LHCN-M2 (cell line): ENCODE measurements around the gene KRCC1. TPM values are rescaled to one million over a fixed set of nuclear protein-coding genes. Genes with fewer than 3 reads are reported as not detected.

Experiments used
- DNase-seq: peaks from one replicate; pipeline ENCODE4 v3.0.0-alpha.2; 2012; ENCODE audit warnings: low read depth
- polyA plus RNA-seq: library from polyadenylated mRNA; unstranded; fragments of >200 nt; gene quantifications from one replicate; pipeline ENCODE4 v1.2.1, GENCODE V29; 2012; ENCODE audit warnings: missing spikeins
- total RNA-seq: library from RNA; depleted of rRNA; stranded (reverse); fragments of >200 nt; gene quantifications from 2 replicates; pipeline ENCODE4 v1.2.3, GENCODE V29; 2014; rRNA removed

KRCC1 gene
- total RNA-seq = 33.9 and 35.7 TPM in 2 replicates
- 19.3 TPM for polyA plus RNA-seq

DNA sequence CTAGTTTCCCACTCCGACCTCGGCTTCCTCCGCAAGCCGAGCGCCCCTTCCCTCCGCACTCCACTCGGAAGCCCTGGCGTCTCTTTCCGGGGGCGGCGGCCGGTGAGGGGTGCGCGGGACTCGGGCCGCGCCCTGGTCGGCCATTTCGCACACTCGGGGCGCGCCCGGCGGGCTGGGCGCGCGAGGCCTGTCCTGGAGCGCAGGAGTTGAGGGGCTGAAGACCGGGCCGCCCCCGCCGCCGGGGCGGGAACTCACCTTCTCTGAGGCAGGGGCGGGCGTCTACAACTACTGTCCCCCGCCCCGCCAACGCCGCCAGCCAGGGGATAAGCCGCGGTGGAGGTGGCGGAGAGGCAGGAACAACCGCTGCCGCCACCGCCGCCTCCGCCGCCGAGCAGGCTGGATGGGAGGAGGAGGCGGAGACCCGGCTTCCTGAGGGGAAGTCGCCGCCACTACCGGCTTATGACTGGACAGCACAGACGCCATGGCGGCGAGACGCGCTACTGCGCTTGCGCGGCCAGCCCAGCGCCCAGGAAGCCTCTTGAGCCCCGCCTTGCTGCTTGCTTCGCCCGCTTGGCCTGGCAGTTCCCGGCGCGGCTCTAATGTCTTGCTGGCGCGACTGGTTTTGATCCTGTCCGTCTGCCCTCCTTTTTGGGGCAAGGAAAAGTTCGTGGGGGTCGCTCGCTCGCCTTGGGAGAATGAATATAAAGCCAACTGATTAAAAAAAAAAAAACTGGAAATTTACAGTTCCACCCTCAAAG is at the start of gene KRCC1:
Gene KRCC1, minus strand, starts transcription at position 413 of the 758 bp plus-strand sequence. CDS start 27,220 bp downstream, outside the sequence.
- DNase-seq = peak; percentile 93

DNA sequence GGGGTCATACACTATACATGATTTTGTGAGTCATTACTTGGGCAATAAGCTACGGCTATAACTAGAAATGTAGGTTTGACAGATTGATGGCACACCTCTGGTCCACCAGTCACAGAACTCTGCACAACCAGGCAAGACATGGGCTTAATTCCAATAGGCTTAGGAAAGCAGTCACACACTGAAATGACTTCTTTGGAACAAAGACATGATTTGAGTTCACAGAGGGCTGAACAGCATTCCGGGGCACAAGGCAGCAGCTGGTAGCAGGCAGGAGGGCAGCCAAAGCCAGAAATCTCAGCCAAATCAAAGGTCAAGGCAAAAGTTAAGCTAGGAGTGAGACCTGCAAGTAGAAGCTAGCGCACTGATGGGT is 44.9 kb upstream of the KRCC1 start:
- DNase-seq = no peak

DNA sequence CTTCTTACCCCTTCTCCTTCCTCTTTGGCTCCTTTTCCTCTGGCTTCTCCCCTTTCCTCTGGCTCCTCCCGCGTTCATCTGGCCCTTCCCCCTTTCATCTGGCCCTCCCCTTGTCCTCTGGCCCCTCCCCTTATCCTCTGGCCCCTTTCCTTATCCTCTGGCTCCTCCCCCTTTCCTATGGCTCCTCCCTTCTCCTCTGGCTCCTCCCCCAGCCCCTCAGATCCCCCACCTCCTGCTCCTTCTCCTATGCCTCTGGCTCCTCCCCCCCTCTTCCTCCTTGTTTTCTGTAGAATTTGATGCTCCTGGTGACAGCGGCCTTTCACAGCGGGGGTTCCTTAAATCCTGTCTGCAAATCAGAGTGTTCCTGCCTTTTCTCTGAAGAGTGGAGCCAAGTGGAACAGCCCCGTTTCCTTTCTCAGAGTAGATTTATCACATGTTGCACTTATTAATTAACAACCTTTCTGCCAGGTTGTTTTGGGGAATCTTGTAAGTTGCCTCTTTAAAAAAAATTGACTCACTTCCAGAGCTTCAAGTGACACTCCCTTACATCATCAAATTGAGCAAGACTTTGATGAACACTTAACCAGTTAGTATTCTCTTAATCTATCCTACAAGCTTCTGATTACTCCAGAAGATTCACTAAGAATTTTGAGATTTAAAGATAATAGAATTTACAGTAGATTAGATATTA is 44.4 kb upstream of the KRCC1 start:
- DNase-seq = peak; percentile 24

DNA sequence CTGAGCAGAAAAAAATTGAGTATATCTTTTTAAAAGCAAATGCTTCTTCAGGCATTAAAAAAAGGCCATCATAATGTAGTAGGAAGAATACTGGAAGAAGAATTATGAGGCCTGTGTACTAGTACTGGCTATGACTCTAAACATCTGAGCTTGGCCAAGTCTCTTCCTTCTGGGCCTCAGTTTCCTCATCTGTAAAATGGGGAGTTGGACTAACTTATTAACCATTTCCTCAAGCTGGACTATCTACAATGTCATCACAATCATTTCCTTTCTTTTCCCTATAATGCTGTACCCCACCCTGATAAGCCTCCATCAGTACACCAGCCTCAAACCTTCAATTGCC is 42.9 kb upstream of the KRCC1 start:
- DNase-seq = no peak

DNA sequence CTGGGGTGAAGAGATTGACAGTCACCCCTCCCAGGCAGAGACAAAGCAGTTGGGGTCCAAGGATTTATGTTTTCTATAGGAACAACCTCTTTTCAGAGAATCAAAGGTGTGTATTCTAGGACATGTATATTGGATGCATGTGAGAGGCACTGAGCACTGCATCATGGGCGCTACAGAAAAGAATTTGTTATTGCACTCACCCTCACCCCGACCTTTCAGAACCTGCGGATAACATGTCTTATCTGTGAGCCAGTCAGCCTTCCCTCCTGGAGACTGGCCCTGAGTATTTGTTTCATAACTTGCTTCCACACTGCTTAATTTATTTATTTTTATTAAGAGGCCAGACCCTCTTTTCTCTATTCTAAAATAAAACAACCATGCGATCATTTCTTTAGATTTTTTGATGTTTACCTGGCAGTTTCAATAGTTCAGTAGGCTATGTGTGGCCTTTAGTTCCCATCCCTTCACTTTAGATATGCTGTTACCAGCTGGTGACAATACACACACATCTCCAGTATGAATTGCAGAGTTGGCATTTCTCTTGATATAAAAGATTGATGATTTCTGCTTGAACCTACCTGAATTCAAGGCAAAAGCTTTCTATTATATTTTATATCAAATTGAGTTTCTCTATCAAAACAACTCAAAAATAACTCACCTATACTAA is 42.4 kb upstream of the KRCC1 start:
- DNase-seq = no peak

DNA sequence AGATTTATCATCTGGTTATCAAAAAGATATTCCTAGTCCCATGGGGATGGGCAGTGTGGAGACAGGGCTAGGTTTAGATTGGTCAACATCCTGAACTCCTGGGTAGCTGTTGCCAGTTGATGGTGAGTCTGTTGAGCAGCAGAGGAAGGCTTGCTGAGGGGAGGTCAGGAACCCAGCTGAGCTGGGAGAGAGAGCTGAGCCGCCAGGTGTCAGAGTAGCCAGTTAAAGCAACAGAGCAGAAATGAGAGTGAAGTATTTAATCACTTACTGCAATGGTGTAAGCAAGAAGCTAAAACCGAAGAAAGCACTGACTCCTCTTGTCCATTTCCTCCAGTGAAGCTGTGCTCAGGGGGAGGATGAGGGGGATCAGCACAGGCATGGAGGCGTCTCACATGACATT is 41.6 kb upstream of the KRCC1 start:
- no peak for DNase-seq

DNA sequence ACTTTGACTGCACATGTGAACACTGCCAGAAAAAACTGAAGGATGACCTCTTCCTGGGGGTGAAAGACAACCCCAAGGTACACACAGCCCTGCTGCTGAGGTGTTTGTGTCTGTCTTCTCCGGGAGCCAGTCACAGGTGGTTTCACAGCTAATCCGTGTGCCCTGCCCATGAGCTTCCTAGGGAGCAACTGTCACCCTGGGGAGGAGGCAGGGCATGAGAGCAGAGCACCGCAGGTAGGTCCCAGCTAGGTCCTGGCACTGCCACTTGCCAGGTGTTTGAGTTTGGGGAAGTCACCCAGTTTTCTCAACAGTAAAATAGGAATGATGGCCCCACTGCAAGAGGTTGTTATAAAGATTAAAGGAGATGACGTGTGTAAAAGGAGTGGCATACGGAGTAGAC is 41.1 kb upstream of the KRCC1 start:
- no peak for DNase-seq

DNA sequence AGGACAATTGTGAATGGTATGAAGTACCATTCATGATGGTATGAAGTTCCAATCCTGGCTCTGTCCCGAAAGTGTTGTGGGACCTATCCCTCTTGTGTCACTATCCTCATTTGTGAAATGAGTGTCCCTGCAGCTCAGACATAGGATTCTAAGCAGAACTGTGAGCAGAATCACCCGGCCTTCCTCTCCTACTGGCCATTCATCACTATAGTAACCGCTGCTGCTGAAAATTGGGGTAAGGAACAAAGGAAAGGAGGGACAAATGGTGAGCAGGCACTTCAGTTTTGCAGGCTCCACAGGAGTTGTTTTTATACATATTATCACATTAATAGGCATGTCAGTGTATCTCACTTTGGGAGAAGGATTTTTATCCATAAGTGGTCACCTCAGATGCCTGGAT is 39.4 kb upstream of the KRCC1 start:
- DNase-seq = no peak

DNA sequence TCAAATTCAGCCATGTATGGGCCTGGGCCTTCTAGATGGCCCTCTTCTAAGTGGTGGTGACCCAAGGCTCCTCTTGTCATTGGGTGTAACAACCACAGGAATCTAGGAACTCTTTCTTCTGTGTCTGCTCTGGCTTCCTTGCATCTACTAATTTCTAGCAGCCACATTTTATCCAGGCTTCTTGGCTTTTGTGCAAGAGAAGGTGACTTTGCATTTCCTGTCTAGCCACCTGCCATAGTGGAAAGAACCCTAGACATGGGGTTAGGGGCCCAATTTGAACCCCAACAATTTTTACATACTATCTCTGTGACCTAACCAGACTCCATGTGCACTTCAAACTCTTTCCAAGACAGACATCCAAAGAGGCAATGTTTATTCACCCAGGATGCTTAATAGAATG is 37.2 kb upstream of the KRCC1 start:
- DNase-seq = no peak

DNA sequence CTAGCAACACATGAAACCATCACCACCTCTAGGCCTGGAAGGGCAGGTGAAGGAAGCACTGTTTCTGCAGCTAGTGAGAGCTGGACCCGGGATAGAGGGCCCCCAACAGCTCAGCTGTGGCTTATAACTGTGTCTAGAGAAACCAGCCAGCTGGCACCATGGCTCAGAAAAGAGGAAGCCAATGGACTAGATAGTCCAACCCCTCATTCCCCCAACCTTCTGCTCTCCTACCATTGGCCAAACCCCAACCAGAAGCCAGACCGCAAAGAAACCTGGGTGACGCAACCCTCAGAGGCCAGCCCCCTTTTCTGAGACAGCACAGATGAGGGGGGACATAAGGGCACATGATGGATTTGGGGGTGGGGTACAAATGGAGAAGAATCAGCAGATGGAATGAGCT is 36.4 kb upstream of the KRCC1 start:
- DNase-seq = no peak

DNA sequence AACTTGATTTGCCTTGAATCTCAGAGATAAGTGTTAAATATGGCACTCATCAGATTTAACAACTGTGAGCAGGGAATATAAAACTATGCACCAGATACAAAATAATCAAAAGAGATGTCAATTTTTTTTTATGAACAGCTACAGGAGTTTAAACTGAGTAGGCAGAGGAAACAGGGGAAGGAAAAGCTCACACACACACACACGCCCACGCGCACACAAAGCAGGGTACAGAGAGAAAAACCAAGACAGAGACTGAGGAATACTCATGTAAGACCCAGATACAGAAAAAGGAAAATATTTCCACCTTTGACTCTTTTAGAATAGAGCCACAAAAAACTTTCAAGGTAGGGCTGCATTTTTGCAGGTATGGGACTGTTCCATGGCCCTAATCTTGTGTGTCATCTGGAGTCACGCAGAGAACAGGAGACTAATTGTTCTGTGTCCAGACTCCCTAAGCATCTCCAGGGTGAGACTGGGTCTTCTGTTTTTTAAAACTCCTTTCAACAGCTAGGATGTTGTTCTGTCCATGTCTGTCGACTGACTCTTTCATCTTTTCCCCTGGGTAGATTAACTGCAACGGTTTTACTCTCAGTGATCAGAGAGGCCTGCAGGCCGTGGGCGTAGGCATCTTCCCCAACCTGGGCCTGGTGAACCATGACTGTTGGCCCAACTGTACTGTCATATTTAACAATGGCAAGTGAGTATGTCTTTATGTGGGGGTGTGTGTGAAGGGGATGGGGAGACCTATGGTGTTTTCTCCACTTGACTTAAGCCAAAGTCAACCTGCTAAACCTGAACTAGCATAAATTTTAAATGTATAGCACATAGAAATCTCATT is 35.1 kb upstream of the KRCC1 start:
- DNase-seq = no peak

DNA sequence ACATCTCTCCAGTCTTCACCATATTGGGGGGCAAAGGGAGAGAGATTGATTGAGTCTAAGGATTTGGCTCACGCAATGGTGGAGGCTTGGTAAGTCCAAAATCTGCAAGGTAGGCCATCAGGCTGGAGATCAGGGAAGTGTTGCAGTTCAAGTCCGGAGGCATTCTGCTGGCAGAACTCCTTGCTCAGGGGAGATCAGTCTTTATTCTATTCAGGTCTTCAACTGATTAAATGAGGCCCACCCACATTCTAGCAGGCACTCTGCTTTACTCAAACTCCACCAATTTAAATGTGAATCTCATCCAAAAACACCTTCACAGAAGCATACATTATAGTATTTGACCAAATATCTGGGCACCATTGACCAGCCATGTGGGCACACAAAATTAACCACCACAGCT is 33.4 kb upstream of the KRCC1 start:
- no peak for DNase-seq

DNA sequence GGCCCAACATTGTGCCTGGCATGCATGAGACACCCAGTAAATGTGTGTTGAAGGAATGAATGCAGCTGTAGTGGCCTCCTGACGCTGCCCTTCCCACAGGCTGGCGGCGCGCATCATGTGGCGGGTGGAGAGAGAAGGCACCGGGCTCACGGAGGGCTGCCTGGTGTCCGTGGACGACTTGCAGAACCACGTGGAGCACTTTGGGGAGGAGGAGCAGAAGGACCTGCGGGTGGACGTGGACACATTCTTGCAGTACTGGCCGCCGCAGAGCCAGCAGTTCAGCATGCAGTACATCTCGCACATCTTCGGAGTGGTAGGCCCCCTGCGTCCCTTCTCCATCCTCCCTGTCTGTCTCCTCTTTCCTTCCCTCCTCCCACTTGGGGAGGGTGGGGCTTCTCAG is 32.2 kb upstream of the KRCC1 start:
- no peak for DNase-seq

DNA sequence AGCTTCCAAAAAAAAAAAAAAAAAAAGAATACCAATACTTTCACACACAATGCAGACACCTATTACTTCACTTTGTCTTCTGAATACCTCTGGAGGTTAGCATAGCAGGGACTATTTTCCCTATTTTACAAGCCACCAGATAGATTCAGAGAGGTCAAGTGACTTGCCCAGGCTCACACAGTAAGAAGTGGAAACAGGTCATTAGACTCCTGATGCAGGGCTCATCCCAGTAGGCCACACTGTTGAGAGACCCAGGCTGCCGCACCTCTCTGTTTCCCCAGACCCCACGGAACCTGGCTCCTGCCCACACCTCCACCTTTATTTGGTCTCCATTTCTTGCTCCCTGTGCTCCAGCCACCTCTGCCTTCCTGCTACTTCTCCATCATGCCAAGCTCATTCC is 31.5 kb upstream of the KRCC1 start:
- DNase-seq = no peak

DNA sequence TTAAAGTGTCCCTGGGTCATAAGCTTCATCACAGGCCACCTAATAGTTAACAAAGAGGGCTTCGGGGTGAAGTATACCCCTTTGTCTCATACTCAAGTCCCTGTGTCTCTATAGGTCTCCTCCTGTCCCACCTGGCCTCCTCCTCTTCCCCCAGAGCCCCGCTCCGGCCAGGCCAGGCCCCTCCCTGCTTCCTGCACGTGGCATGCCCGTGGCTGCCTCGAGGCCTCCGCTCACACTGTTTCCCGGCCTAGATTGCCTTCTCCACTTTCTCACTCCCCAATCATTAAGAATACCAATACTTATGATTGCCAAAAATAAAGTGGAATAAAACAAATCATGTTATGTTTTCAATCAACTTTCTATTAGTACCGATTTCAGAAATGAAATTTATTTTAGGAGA is 30.8 kb upstream of the KRCC1 start:
- no peak for DNase-seq

DNA sequence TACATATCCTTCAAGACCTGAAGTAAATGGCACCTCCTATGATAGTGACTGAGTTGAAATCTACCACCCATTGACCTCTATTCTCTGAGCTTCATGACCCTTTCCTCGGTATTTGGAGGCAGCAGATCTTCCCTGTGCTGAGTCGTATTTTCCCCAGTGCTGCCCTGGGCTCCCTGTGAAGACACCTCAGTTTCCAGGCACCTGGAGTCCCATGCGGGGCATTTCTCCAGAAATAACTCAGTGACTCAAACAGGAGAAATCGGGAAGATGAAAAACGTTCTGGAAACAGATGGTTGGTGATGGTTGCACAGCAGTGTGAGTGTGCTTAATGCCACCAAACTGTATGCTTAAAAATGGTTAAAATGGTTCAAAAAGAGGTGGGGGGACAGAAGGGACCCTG is 30.0 kb upstream of the KRCC1 start:
- no peak for DNase-seq

DNA sequence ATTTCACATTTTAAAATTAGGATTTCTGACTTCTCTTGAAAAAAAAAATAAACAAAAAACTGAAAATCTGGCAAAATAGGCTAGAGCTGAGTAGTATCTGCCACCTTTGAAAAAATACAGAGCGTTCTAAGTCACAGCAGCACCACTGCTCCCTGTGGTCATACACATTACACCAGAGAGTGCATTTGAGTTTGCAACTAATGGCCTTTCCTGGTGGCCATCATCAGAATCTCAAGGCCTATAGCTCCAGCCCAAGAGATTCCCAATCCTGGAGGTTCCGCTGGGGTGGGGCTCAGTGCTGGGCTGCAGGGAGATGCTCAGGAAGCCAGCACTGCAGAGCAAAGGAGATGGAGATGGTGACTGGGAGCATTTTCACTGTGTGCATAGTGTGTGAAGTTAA is 29.5 kb upstream of the KRCC1 start:
- DNase-seq = no peak

DNA sequence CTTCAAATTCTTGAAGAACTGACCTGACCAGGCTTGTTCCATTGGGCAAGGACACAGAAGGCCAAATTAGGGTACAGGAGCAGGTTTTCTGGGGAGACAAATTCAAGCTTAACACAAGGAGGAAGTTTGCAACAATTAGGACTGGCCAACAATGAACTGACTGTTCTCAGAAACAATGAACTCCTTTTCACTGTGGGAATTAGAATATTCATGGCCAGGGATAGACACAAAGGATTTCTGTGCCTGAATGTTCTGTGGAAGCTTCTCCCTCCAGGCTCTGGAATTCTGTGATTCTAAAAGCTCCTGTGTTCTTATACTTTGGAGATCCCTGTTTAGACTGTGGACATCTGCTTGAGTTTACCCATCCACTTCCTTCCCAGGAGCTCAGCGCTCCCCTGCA is 27.2 kb upstream of the KRCC1 start:
- DNase-seq = no peak

DNA sequence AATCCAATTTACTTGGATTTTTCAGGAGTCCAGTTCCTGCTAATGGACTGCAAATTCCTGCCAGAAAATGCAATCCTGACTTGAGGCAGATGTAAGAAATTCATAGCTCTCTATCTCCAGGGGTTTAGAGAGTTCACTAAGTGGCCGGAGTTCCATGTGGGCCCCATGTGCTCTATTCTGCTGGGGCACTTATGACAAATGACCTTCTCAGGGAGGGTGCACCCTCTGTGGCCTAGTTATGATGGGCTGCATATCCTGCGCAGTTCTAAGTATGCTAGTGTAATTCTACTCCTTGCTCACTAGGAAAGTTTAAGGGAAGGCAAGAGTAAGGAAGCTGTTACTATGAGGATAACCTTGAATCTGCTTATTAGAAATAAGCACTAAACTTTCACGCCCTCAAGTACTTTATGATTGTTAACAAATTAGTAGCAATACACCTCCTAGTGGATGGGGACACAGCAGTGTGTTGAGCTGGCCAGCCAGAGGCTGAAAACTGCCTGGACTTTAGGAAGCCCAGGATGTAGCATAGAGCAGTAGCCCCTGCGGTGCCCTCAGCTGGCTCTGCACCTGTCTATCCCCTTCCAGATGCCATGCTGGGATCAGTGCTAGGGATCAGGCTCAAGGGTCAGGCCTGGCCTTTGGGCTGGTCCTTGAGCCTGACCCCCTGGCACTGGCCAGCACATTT is 26.5 kb upstream of the KRCC1 start:
- DNase-seq = no peak

DNA sequence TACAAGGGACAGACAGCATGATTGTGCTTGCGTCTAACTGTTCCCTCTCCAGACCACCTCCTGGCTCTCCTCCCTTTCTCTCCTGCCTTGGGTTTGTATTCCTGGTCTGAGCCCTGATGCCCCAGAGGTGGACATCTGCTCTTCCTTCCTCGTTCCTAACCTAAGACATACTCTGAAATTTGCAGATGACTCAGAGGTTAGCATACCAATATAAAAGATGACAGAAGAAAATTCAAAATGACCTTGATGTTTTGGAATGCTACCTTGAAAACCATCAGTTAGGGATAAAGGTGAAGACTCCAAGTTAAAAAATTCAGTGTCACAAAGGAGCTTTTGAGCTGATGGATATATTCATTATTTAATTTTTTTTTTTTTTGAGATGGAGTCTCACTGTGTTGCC is 25.0 kb upstream of the KRCC1 start:
- no peak for DNase-seq

DNA sequence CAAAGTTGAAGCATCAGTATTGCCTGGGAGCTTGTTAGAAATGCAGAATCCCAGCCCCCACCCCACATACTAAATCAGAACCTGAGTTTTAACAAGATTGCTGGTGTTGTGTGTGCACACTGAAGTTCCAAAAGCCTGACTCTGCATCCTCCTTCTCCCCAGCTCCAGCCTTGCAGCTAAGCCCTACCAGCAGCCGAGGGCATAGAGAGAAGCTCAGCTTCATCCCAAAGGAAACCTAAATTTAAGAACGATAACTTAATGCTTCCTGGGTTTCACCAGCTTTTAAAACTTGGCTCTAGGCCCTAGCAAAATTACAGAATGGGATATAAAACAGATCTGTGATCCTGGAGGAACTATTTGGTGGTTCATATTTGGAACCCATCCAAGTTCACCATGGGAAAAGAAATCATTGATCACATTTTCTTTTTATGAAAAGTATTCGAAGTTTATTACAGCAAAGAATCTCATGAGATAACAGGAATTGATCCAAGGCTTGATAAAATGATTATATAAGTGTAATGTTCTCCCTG is 23.1 kb upstream of the KRCC1 start:
- no peak for DNase-seq
